Parathyroid adenoma (tissue), 2 donors: ENCODE measurements around the gene KCP.

Experiments used
- H2AFZ ChIP-seq: fragments of 300-600 bp; sonication (generic); one replicate; pipeline ENCODE4 v1.7.0; 2017; ENCODE audit warnings: antibody characterized with exemption, mild to moderate bottlenecking
- H3K27ac ChIP-seq: fragments of 300-600 bp; sonication (generic); one replicate; pipeline ENCODE4 v1.7.0; 2017
- H3K27me3 ChIP-seq: fragments of 300-600 bp; sonication (generic); one replicate; pipeline ENCODE4 v1.7.0; 2017; ENCODE audit warnings: low read length; ENCODE audit not compliant: control insufficient read depth, insufficient read depth
- H3K36me3 ChIP-seq: fragments of 300-600 bp; sonication (generic); one replicate; pipeline ENCODE4 v1.7.0; 2017; ENCODE audit warnings: low read length; ENCODE audit not compliant: control insufficient read depth, insufficient read depth
- H3K4me1 ChIP-seq: fragments of 300-600 bp; sonication (generic); one replicate; pipeline ENCODE4 v1.7.0; 2017; ENCODE audit warnings: control low read depth
- H3K4me2 ChIP-seq: fragments of 300-600 bp; sonication (generic); one replicate; pipeline ENCODE4 v1.7.0; 2017; ENCODE audit warnings: low read length
- H3K4me3 ChIP-seq: fragments of 300-600 bp; sonication (generic); one replicate; pipeline ENCODE4 v1.7.0; 2017; ENCODE audit warnings: low read depth, low read length
- H3K79me2 ChIP-seq: fragments of 300-600 bp; sonication (generic); one replicate; pipeline ENCODE4 v1.7.0; 2017; ENCODE audit warnings: control low read depth
- H3K9ac ChIP-seq: fragments of 300-600 bp; sonication (generic); one replicate; pipeline ENCODE4 v1.7.0; 2017; ENCODE audit warnings: mild to moderate bottlenecking
- H3K9me3 ChIP-seq: fragments of 300-600 bp; sonication (generic); one replicate; pipeline ENCODE4 v1.7.0; 2017; ENCODE audit warnings: low read length; ENCODE audit not compliant: control insufficient read depth
- CTCF ChIP-seq: fragments of 300-600 bp; sonication (generic); IDR thresholded peaks from one replicate; pipeline ENCODE4 v1.7.0; 2017; ENCODE audit warnings: antibody characterized with exemption, mild to moderate bottlenecking
- donor health status: primary hyperparathyroidism.

Gene KCP

GRCh38 chr7:128924707-128925588, 14.4 kb upstream of the KCP start:
- Histone ChIP-seq H3K36me3 (no peaks in the 10 kb centered on the region), H3K9ac (no peak overlapping the region), H3K4me2 (no peak overlapping the region), H3K27ac (no peak overlapping the region), H3K4me3 (no peak overlapping the region), H2AFZ (no peak overlapping the region), H3K9me3 (no peaks in the 10 kb centered on the region), H3K79me2 (no peaks in the 10 kb centered on the region), H3K27me3 (no peaks in the 10 kb centered on the region), H3K4me1 (no peaks in the 10 kb centered on the region)
- TF ChIP-seq CTCF = no peak

GRCh38 chr7:128923411-128923800, 12.9 kb upstream of the KCP start:
- Histone ChIP-seq H3K79me2 (no peaks in the 10 kb centered on the region), H3K27me3 (no peaks in the 10 kb centered on the region), H3K27ac (no peak overlapping the region), H3K9me3 (no peaks in the 10 kb centered on the region), H3K4me3 (no peak overlapping the region), H3K36me3 (no peaks in the 10 kb centered on the region), H3K9ac (no peak overlapping the region), H3K4me2 (no peak overlapping the region), H3K4me1 (no peaks in the 10 kb centered on the region), H2AFZ (no peak overlapping the region)
- TF ChIP-seq CTCF = no peak

- Histone ChIP-seq H2AFZ (no peak overlapping the region), H3K36me3 (no peaks in the 10 kb centered on the region), H3K4me3 (no peak overlapping the region), H3K27me3 (no peaks in the 10 kb centered on the region), H3K4me1 (no peaks in the 10 kb centered on the region), H3K4me2 (no peak overlapping the region), H3K27ac (no peak overlapping the region), H3K9ac (no peak overlapping the region), H3K9me3 (no peaks in the 10 kb centered on the region), H3K79me2 (no peaks in the 10 kb centered on the region)
- no peak for TF ChIP-seq CTCF
Observed at GRCh38 chr7:128922496-128923410, 12.2 kb upstream of the KCP start.

- Histone ChIP-seq H3K36me3 (no peaks in the 10 kb centered on the region), H3K27me3 (no peaks in the 10 kb centered on the region)
- no peak for TF ChIP-seq CTCF
Observed at GRCh38 chr7:128921866-128922440, 11.4 kb upstream of the KCP start.

More at GRCh38 chr7:128921866-128922440, 11.4 kb upstream of the KCP start:
- no peak overlapping the region for H3K27ac ChIP-seq
- no peak overlapping the region for H3K4me2 ChIP-seq
- no peak overlapping the region for H3K9ac ChIP-seq
- no peak overlapping the region for H3K4me3 ChIP-seq
- no peak overlapping the region for H2AFZ ChIP-seq
- H3K9me3 ChIP-seq = no peaks in the 10 kb centered on the region
- H3K79me2 ChIP-seq = no peaks in the 10 kb centered on the region
- no peaks in the 10 kb centered on the region for H3K4me1 ChIP-seq
